Natural killer cell (primary cell): ENCODE results near the gene DNAJB14. TPM values are rescaled to one million over a fixed set of nuclear protein-coding genes. Genes with fewer than 3 reads are reported as not detected.
A peak's percentile ranks its signal among the peaks of the same experiment; 100 is the strongest.

Experiments
- ATAC-seq, 3 donors: fragments of 150-1000 bp in 2 of 3; fragments of 200-7000 bp in 1 of 3; cut with Tn5 transposase; 1 replicate in 1 of 3; 2 replicates in 2 of 3; pipeline ENCODE4 v1.10.0; 2021; ENCODE audit warnings: mild to moderate bottlenecking in 2 of 3, moderate library complexity in 2 of 3
- DNase-seq, 2 donors: peaks; one replicate each; pipeline versions ENCODE4 v3.0.0 to v3.0.0-alpha.2; 2013 to 2021; ENCODE audit warnings: mixed read lengths in 1 of 2
- H3K27ac ChIP-seq: one replicate; pipeline ENCODE4 v1.5.1; 2013; ENCODE audit warnings: mild to moderate bottlenecking, low read length
- H3K27me3 ChIP-seq: one replicate; pipeline ENCODE4 v1.6.1; 2013; ENCODE audit warnings: low read length; ENCODE audit not compliant: control insufficient read depth, insufficient read depth
- H3K36me3 ChIP-seq: one replicate; pipeline ENCODE4 v1.6.1; 2013; ENCODE audit warnings: low read length; ENCODE audit not compliant: control insufficient read depth, insufficient read depth
- H3K4me1 ChIP-seq: one replicate; pipeline ENCODE4 v1.6.1; 2013; ENCODE audit warnings: low read length; ENCODE audit not compliant: control insufficient read depth, insufficient read depth
- H3K4me3 ChIP-seq: one replicate; pipeline ENCODE4 v1.5.1; 2013; ENCODE audit warnings: low read length
- H3K9me3 ChIP-seq: one replicate; pipeline ENCODE4 v1.6.1; 2013; ENCODE audit warnings: low read length; ENCODE audit not compliant: control insufficient read depth, insufficient read depth
- H3K27ac Mint-ChIP-seq, 2 donors: one replicate each; pipeline ENCODE4 v1.8.0; 2022; ENCODE audit warnings: mild to moderate bottlenecking in 2 of 2, mixed read lengths in 2 of 2, moderate library complexity in 1 of 2
- H3K27me3 Mint-ChIP-seq, 2 donors: one replicate each; pipeline ENCODE4 v1.8.0; 2022; ENCODE audit warnings: low read depth in 2 of 2, mixed read lengths in 2 of 2
- H3K36me3 Mint-ChIP-seq: one replicate; pipeline ENCODE4 v1.8.0; 2022; ENCODE audit warnings: mixed read lengths
- H3K4me1 Mint-ChIP-seq, 2 donors: one replicate each; pipeline ENCODE4 v1.8.0; 2022; ENCODE audit warnings: mixed read lengths in 2 of 2
- H3K4me3 Mint-ChIP-seq: one replicate; pipeline ENCODE4 v1.8.0; 2022; ENCODE audit warnings: mild to moderate bottlenecking, moderate library complexity, mixed read lengths
- H3K9me3 Mint-ChIP-seq, 2 donors: one replicate each; pipeline ENCODE4 v1.8.0; 2022; ENCODE audit warnings: mixed read lengths in 2 of 2
- CTCF ChIP-seq: fragments of 200-600 bp; IDR thresholded peaks from one replicate; pipeline ENCODE4 v1.8.0; 2022; ENCODE audit warnings: antibody characterized with exemption
- WGBS: methylation state at CpG from one replicate; pipeline ENCODE4 v1.1.7; 2013; ENCODE audit warnings: missing lambda C conversion rate; ENCODE audit not compliant: insufficient coverage; 5-methylcytosine and 5-hydroxymethylcytosine counted together
- intact Hi-C: fragments of 100-400 bp; cut with micrococcal nuclease; formaldehyde crosslinking; loops from one replicate; pipeline ENCODE4 v1.14.2; 2022
- total RNA-seq, 4 donors: library from RNA; stranded (reverse); fragments of 120-200 nt in 1 of 4; gene quantifications; one replicate each; pipeline versions ENCODE4 v1.2.3 to v1.2.4, GENCODE V29; 2013 to 2022

DNAJB14 gene
- total RNA-seq, 3 donors from 2014 or later (not counting 1 experiment from before 2014, with no cell fraction given): 81.0 to 90.0 (median 86.1) TPM

GRCh38 chr4:99859618-99860017, 86.8 kb downstream of the DNAJB14 start:
- no peaks in the 10 kb centered on the region for H3K4me1 ChIP-seq
- WGBS: 84% methylated on average over 2 of the region's 2 CpGs
- no peak overlapping the region for H3K27ac ChIP-seq
- Mint-ChIP-seq H3K27me3 (peaks cover 0 to 2% of the 10 kb centered on the region in 2 donors), H3K36me3 (no peaks in the 10 kb centered on the region), H3K27ac (no peak overlapping the region), H3K9me3 (no peaks in the 10 kb centered on the region), H3K4me3 (no peak overlapping the region), H3K4me1 (peaks cover 0 to 11% of the 10 kb centered on the region in 2 donors)
- no peak overlapping the region for H3K4me3 ChIP-seq
- no peak for DNase-seq
- intact Hi-C loops: no loop called here
- no peak for ATAC-seq
- no peaks in the 10 kb centered on the region for H3K9me3 ChIP-seq
- peaks cover 8% of the 10 kb centered on the region for H3K36me3 ChIP-seq
- H3K27me3 ChIP-seq: no peaks in the 10 kb centered on the region
- no peak for TF ChIP-seq CTCF

DNA sequence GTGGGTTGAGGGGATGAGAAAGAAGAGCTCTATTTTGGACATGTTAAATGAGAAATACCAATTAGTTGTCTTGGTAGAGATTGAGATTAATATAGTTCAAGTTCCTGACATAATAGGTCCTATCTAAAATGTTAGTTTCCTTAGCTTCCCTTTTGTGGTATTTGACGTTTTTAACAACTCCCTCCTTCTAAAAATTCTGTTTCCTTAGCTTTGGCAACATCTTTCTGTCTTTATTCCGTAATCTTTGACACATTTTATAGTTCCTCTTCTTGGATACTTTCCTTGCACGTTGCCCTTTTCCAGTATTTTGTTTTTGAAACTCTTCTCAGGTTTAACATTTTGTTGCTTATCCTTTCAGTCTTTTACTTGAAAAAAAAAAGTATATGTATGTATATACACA, 89.1 kb downstream of the DNAJB14 start:
- ATAC-seq: no peak
- Histone ChIP-seq H3K9me3 (no peaks in the 10 kb centered on the region), H3K4me1 (no peaks in the 10 kb centered on the region), H3K27me3 (no peaks in the 10 kb centered on the region), H3K36me3 (peaks cover 4% of the 10 kb centered on the region), H3K4me3 (no peak overlapping the region), H3K27ac (no peak overlapping the region)
- intact Hi-C loops: no loop called here
- Mint-ChIP-seq H3K27ac (no peak overlapping the region), H3K36me3 (no peaks in the 10 kb centered on the region), H3K9me3 (no peaks in the 10 kb centered on the region), H3K4me3 (no peak overlapping the region), H3K4me1 (peaks cover 0 to 11% of the 10 kb centered on the region in 2 donors), H3K27me3 (peaks cover 0 to 2% of the 10 kb centered on the region in 2 donors)
- no peak for TF ChIP-seq CTCF
- DNase-seq: no peak
- WGBS: 43% methylated on average over 3 of the region's 3 CpGs

DNA sequence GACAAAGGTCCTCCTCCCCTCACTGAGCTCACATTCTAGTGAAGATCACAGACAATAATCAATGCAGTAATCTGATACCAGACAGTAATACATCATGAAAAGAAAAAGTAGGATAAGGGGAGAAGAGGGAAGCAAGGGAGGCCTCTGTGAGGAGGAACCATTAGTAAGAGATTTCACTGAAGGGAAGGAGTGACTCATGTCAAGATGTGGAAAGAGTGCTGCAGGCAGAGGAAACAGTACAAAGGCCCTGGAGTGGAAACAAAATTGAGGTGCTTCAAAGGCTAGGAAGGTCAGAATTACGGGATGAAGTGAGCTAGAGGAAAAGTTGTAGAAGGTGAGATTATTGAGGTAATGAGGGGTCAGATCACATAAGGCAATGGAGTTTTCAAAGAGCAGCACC, 90.3 kb downstream of the DNAJB14 start:
- Mint-ChIP-seq H3K4me1 (peaks cover 0 to 11% of the 10 kb centered on the region in 2 donors), H3K27me3 (peaks cover 0 to 2% of the 10 kb centered on the region in 2 donors), H3K36me3 (no peaks in the 10 kb centered on the region), H3K9me3 (no peaks in the 10 kb centered on the region), H3K4me3 (no peak overlapping the region), H3K27ac (peak overlapping the region in 1 of 2 donors; percentile 51)
- DNase-seq (peak in 1 of 2 donors; percentile 25), ATAC-seq (peak; percentile 28 to 70 (median 38))
- intact Hi-C loops: no loop called here
- Histone ChIP-seq H3K27ac (peak overlapping the region; percentile 4), H3K4me3 (no peak overlapping the region), H3K9me3 (no peaks in the 10 kb centered on the region), H3K4me1 (no peaks in the 10 kb centered on the region), H3K27me3 (no peaks in the 10 kb centered on the region), H3K36me3 (no peaks in the 10 kb centered on the region)
- WGBS: 24% methylated on average over 1 of the region's 1 CpG
- no peak for TF ChIP-seq CTCF

DNA sequence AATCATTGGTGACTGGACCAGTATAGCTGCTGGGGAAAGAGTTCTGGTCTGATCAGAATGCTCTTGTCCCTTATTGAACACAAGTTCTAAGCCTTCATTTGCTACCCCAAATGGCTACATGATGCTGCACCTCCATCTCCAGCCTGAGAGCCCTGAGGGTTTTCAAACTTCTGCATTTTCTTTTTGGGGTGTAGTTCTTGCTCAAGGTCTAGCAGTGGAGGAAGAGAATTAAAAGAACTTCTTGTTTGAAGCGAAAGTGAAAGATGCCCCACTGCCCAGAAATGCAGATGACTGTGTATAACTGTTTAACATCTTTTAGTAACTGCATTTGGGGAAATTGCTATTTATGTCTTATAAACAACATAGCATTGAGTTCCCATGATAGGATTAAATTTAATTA, 90.7 kb downstream of the DNAJB14 start:
- H3K4me1 ChIP-seq: no peaks in the 10 kb centered on the region
- WGBS: 18% methylated on average over 1 of the region's 1 CpG
- no peaks in the 10 kb centered on the region for H3K27me3 ChIP-seq
- no peak overlapping the region for H3K4me3 ChIP-seq
- no peaks in the 10 kb centered on the region for H3K9me3 ChIP-seq
- Mint-ChIP-seq H3K4me3 (no peak overlapping the region), H3K27me3 (peaks cover 0 to 2% of the 10 kb centered on the region in 2 donors), H3K4me1 (peaks cover 0 to 11% of the 10 kb centered on the region in 2 donors), H3K27ac (peak overlapping the region in 1 of 2 donors; percentile 51), H3K9me3 (no peaks in the 10 kb centered on the region), H3K36me3 (no peaks in the 10 kb centered on the region)
- H3K27ac ChIP-seq: peak overlapping the region; percentile 20
- intact Hi-C loops: no loop called here
- ATAC-seq (peak; percentile 55 to 74 (median 62)), DNase-seq (peak in 1 of 2 donors; percentile 38)
- TF ChIP-seq CTCF: no peak
- no peaks in the 10 kb centered on the region for H3K36me3 ChIP-seq
